Cerebellar nuclear complex (tissue), 1 donor: ENCODE results near the gene RAB1A.

Source experiments
- DNase-seq, 2 experiments: peaks; one replicate each; lab custom pipeline; 2025; lab: John Stamatoyannopoulos, UW

The RAB1A gene

GRCh38 chr2:65093211-65093610, 36.7 kb downstream of the RAB1A start:
- no peak for DNase-seq

GRCh38 chr2:65092791-65093190, 37.1 kb downstream of the RAB1A start:
- DNase-seq: no peak

GRCh38 chr2:65085148-65085547, 44.8 kb downstream of the RAB1A start:
- no peak for DNase-seq

GRCh38 chr2:65081232-65081685, 48.6 kb downstream of the RAB1A start:
- no peak for DNase-seq

- DNase-seq: no peak
These were observed 50.9 kb downstream of the RAB1A start for GRCh38 chr2:65079017-65079416.

GRCh38 chr2:65077898-65078297, 52.0 kb downstream of the RAB1A start:
- no peak for DNase-seq

- no peak for DNase-seq
These were observed 53.6 kb downstream of the RAB1A start for GRCh38 chr2:65076345-65076710.

GRCh38 chr2:65075605-65076344, 54.1 kb downstream of the RAB1A start:
- DNase-seq: no peak

- DNase-seq: no peak
These were observed 54.7 kb downstream of the RAB1A start for GRCh38 chr2:65075176-65075575.

- no peak for DNase-seq
These were observed 55.9 kb downstream of the RAB1A start for GRCh38 chr2:65073879-65074565.

GRCh38 chr2:65072181-65072970, 57.5 kb downstream of the RAB1A start:
- no peak for DNase-seq

- DNase-seq: no peak
These were observed 58.3 kb downstream of the RAB1A start for GRCh38 chr2:65071499-65072180.

GRCh38 chr2:65070856-65071255, 59.0 kb downstream of the RAB1A start:
- DNase-seq: no peak

GRCh38 chr2:65070172-65070830, 59.6 kb downstream of the RAB1A start:
- no peak for DNase-seq

GRCh38 chr2:65069439-65069824, 60.5 kb downstream of the RAB1A start:
- DNase-seq: no peak

GRCh38 chr2:65067806-65068553, 61.9 kb downstream of the RAB1A start:
- no peak for DNase-seq

- no peak for DNase-seq
These were observed 65.0 kb downstream of the RAB1A start for GRCh38 chr2:65064728-65065552.

- no peak for DNase-seq
These were observed 66.8 kb downstream of the RAB1A start for GRCh38 chr2:65062843-65063825.

GRCh38 chr2:65061910-65062339, 68.0 kb downstream of the RAB1A start:
- DNase-seq: no peak
